ENCODE data around the gene RANBP1. TPM values are rescaled to one million over a fixed set of nuclear protein-coding genes. Genes with fewer than 3 reads are reported as not detected.

The RANBP1 gene
- total and polyA plus RNA-seq, 9 of the 15 experiments (the other 6 are each of a cell fraction or from before 2014, with no cell fraction given), result 162 to 2,891 (median 1,289) TPM

- TF ChIP-seq MAFK (IDR thresholded peaks at IDR 0.05; ENCODE audit: low read length) (peak; percentile 55), SMC3 (conservative IDR thresholded peaks at IDR 0.05; ENCODE audit: insufficient read depth, low read depth, low read length) (no peak), E2F8 (IDR thresholded peaks at IDR 0.05; ENCODE audit: low read depth, partially characterized antibody) (no peak), HNRNPL (IDR thresholded peaks at IDR 0.05; ENCODE audit: low read depth, low read length) (no peak; the same call in 1 of the 2 replicates), ADNP (tag; IDR thresholded peaks at IDR 0.05) (no peak), SUPT5H (IDR thresholded peaks at IDR 0.05) (no peak), NBN (IDR thresholded peaks at IDR 0.05; ENCODE audit: low read depth) (no peak), HCFC1 (IDR thresholded peaks at IDR 0.05; ENCODE audit: low read depth, low read length) (0 out of 2 replicates have a peak, but pooled peaks have one; percentile 7), ARNT (IDR thresholded peaks at IDR 0.05) (no peak), ZNF408 (CRISPR knock-in tag; IDR thresholded peaks at IDR 0.05; ENCODE audit: low read depth) (no peak), THAP12 (CRISPR knock-in tag; IDR thresholded peaks at IDR 0.05) (no peak), VEZF1 (CRISPR knock-in tag; IDR thresholded peaks at IDR 0.05) (no peak), ATF7 (IDR thresholded peaks at IDR 0.05) (no peak), ELF2 (CRISPR knock-in tag; IDR thresholded peaks at IDR 0.05) (no peak), ZNF12 (CRISPR knock-in tag; IDR thresholded peaks at IDR 0.05) (no peak), MCM2 (IDR thresholded peaks at IDR 0.05; ENCODE audit: low read depth) (no peak), ZNF75A (CRISPR knock-in tag; IDR thresholded peaks at IDR 0.05) (no peak), JUNB (CRISPR knock-in tag; conservative IDR thresholded peaks at IDR 0.05) (no peak), CBX5 (IDR thresholded peaks at IDR 0.05; ENCODE audit: borderline replicate concordance, low read depth) (no peak), ERF (CRISPR knock-in tag; IDR thresholded peaks at IDR 0.05) (no peak), CREB3L1 (IDR thresholded peaks at IDR 0.05; ENCODE audit: borderline replicate concordance, low read depth) (no peak), NR1H2 (CRISPR knock-in tag; IDR thresholded peaks at IDR 0.05) (no peak)
Measured at GRCh38 chr22:20071524-20071972, 44.4 kb upstream of the RANBP1 start (continued).

Data from K562 (cell line).